ENCODE measurements around the gene GRK5.
A peak's percentile ranks its signal among the peaks of the same experiment; 100 is the strongest.
"Not testable (repeated sequence)": the region's sequence is repeated elsewhere in the genome, so short reads cannot be mapped to it uniquely, and the experiment has no call there.

The GRK5 gene

DNA sequence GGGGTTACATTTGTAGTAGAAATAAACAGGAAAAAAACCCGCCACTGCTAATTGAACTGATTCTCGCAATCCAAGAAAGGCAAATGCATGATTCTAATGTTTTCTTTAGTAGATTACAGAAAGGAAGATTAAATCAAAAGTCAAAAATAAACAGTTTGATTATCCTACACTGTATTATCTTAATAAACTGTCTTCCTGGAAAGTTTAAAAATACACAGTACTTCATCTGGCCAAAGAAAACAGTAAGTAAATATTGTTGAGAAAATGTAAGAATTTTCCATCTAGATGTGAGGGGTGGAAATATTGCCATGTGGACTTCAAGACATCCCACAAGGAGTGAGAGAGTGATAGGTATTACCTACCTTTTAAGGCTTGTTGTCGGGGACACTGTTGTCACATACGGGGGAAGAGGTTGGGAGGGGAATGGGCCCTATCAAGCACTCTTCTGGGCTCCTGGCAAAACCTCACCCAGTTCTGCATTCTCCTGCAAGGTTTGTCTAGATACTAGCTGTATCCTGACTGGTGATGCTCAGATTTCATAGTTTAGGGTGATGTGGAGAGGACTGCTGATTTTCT, 17.8 kb downstream of the GRK5 start:
- DNase-seq (ENCODE audit: insufficient read length) (no peak), FAIRE-seq (no peak)
- TF ChIP-seq TAF1 (IDR thresholded peaks at IDR 0.05; ENCODE audit: borderline replicate concordance, low read depth, low read length) (no peak), POLR2A (IDR thresholded peaks at IDR 0.05; ENCODE audit: low read depth, low read length) (no peak), POLR2AphosphoS5 (IDR thresholded peaks at IDR 0.05; ENCODE audit: low read depth, low read length) (no peak)

DNA sequence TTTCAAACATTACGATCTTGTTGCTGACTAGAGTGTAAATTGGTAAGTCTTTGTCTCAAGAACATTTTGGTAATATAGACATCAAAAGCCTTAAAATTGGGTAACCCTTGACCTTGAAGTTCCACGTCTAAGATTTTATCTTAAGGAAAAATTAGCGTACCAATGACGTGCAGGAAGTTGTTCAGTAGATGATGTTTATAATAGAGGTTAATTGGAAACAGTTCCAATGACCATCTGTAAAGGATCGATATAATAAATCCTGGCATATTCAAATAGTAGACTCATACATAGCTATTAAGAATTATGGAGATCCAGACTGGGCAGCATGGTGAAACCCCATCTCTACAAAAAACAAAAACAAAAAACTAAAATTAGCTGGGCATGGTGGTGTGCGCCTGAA, 20.5 kb downstream of the GRK5 start:
- FAIRE-seq (no peak), DNase-seq (ENCODE audit: insufficient read length) (no peak)
- TF ChIP-seq POLR2AphosphoS5 (IDR thresholded peaks at IDR 0.05; ENCODE audit: low read depth, low read length), result no peak
- TF ChIP-seq TAF1 (IDR thresholded peaks at IDR 0.05; ENCODE audit: borderline replicate concordance, low read depth, low read length), result no peak
- no peak for TF ChIP-seq POLR2A (IDR thresholded peaks at IDR 0.05; ENCODE audit: low read depth, low read length)

DNA sequence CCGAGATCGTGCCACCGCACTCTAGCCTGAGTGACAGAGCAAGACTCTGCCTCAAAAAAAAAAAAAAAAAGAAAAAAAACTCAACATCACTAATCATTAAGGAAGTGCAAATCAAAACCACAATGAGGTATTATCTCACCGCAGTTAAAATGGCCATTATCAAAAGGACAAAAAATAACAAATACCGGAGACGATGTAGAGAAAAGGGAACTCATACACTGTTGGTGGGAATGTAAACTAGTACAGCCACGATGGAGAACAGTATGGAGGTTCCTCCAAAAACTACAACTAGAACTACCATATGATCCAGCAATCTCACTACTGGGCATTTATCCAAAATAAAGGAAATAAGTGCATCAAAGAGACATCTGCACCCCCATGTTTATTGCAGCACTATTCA, 24.3 kb downstream of the GRK5 start:
- FAIRE-seq (no peak), DNase-seq (ENCODE audit: insufficient read length) (no peak)
- no peak for TF ChIP-seq POLR2A (IDR thresholded peaks at IDR 0.05; ENCODE audit: low read depth, low read length)
- TF ChIP-seq TAF1 (IDR thresholded peaks at IDR 0.05; ENCODE audit: borderline replicate concordance, low read depth, low read length), result no peak
- no peak for TF ChIP-seq POLR2AphosphoS5 (IDR thresholded peaks at IDR 0.05; ENCODE audit: low read depth, low read length)

DNA sequence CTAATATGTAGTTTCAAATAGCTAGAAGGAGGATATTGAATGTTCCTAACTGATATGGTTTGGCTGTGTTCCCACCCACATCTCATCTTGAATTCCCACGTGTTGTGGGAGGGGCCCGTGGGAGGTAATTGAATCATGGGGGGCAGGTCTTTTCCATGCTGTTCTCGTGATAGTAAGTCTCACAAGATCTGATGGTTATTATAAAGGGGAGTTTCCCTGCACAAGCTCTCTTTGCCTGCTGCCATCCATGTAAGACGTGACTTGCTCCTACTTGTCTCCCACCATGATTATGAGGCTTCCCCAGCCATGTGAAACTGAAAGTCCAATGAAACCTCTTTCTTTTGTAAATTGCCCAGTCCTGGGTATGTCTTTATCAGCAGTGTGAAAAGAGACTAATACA, 25.1 kb downstream of the GRK5 start:
- DNase-seq (ENCODE audit: insufficient read length); FAIRE-seq: not testable (repeated sequence)

DNA sequence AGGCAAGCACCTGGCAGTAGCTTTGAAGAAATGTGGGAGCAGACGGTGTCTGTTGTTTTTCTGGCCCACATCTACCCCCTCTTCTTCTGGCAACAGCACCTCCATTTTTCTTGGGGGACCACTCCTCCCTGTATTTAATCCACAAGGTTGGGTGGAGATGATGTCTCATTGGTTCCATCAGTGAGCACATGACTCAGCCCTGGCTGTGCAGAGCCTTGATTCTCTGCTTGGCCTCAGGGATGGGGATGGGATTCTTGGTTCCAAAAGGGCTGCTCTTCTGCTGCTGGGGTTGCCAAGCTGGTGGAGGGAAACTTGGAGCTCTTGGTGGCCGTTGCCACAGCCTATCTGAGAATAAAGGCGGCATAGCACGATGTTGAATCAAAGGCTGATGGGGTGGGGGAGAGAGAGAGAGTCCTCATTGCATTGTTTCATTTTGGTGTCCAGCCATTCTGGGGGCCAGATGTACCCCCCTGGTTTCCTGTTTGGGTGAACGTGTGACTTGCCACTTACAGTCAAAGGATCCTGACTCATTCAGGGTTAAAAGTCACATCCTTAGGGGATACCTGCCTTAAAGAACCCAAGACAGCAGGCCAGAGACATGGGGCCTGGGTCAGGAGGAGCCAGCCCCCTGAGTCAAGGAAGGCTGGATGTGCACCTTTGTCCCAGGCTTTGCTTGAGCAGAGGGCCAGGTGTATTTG, 25.9 kb downstream of the GRK5 start:
- no peak for TF ChIP-seq POLR2A (IDR thresholded peaks at IDR 0.05; ENCODE audit: low read depth, low read length)
- no peak for TF ChIP-seq POLR2AphosphoS5 (IDR thresholded peaks at IDR 0.05; ENCODE audit: low read depth, low read length)
- no peak for TF ChIP-seq TAF1 (IDR thresholded peaks at IDR 0.05; ENCODE audit: borderline replicate concordance, low read depth, low read length)
- no peak for DNase-seq (ENCODE audit: insufficient read length)
- no peak for FAIRE-seq

DNA sequence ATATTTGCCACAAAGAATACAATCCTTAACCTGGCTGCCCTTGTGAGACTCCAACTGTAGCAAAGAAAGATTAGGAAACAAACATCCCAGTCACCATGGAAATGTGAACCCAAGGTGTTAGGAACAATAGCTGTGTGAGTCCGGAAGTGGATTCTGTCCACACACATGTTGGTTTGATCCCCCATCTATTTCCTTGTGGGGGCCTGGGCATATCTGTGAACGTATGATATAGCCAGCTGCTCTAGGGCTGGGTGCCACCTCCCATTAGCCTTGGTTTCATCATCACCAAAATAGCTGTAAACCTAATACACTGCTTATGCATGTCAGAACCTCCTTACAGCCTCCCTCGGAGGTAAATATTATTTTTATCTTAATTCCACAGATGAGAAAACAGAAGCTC, 26.4 kb downstream of the GRK5 start:
- DNase-seq (ENCODE audit: insufficient read length), result no peak
- TF ChIP-seq POLR2A (IDR thresholded peaks at IDR 0.05; ENCODE audit: low read depth, low read length) (no peak), POLR2AphosphoS5 (IDR thresholded peaks at IDR 0.05; ENCODE audit: low read depth, low read length) (no peak), TAF1 (IDR thresholded peaks at IDR 0.05; ENCODE audit: borderline replicate concordance, low read depth, low read length) (no peak)
- FAIRE-seq, result no peak

DNA sequence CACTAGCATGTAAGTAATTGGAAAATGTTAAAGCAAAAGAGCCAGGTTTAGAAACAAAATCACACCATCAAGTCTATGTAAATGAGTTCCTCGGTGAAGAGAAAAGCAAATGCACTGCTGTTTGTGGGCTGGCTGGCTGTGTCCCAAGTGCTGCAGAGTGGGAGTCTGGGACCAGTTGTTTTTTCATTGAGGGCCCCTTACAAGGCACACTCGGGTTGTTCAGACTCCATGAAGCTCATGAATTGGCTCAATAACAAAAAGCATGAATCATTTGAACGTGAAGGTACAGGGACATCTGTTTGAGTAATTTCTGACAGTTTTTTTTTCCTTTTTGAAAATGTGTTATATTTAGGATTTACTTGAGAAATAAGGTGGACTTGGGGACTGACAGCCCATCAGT, 28.0 kb downstream of the GRK5 start:
- DNase-seq (ENCODE audit: insufficient read length), result no peak
- no peak for FAIRE-seq
- TF ChIP-seq POLR2AphosphoS5 (IDR thresholded peaks at IDR 0.05; ENCODE audit: low read depth, low read length), result no peak
- no peak for TF ChIP-seq TAF1 (IDR thresholded peaks at IDR 0.05; ENCODE audit: borderline replicate concordance, low read depth, low read length)
- no peak for TF ChIP-seq POLR2A (IDR thresholded peaks at IDR 0.05; ENCODE audit: low read depth, low read length)

DNA sequence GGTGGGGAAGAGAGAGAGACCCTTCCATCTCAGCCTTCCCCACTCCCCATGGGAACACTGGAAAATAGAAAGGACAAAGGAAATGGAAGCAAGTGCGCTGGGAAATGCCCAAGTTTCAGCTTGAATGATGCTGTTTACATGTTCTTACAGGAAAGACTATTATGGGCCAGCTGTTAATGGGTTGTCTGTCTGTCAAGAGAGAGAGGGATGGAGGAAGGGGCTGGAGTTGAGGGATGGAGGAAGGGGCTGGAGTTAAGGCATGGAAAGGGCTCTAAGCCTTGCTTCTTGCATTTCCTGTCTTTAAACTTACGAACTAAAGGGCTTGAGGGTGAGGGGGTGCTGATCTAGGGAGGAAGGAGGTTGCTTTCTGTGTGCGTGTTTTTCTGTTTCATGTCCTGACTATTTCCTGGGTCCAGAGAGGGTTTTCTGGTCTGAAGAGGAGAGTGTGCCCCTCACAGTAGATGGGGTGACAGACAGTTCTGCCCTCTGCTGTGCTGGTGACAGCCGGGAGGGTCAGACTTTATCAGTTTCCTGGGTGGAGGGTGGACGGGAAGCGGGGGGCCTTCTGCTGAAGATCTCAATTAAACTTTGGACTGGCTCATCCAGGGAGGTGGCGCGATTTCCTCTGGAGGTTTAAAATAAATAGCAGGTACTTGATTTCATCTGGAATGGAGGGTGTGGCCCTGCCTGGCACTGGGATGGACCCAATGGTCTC, 30.5 kb downstream of the GRK5 start:
- peak; percentile 17 for FAIRE-seq
- DNase-seq (ENCODE audit: insufficient read length), result no peak
- no peak for TF ChIP-seq POLR2A (IDR thresholded peaks at IDR 0.05; ENCODE audit: low read depth, low read length)
- TF ChIP-seq TAF1 (IDR thresholded peaks at IDR 0.05; ENCODE audit: borderline replicate concordance, low read depth, low read length), result no peak

DNA sequence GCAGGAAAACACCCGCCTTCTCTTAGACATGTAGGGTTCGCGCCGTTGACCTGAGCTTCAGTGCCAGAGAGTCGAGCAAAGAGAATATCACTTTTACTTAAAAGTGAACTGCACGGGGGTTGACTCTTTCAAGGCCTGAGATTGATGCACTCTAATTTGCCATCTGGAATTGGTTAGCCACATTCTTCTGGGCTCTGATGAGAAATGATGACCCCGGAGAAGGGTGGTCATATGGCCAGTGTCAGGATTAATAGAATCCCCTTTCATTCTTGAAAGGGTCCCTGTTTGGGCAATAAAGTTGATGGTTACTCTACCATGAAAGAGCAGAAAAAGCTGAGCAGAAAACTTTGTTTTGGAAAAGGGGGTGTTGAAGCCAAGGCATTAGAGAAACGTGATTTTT, 31.2 kb downstream of the GRK5 start:
- DNase-seq (ENCODE audit: insufficient read length) (no peak), FAIRE-seq (no peak)
- no peak for TF ChIP-seq TAF1 (IDR thresholded peaks at IDR 0.05; ENCODE audit: borderline replicate concordance, low read depth, low read length)
- TF ChIP-seq POLR2A (IDR thresholded peaks at IDR 0.05; ENCODE audit: low read depth, low read length), result no peak
- TF ChIP-seq POLR2AphosphoS5 (IDR thresholded peaks at IDR 0.05; ENCODE audit: low read depth, low read length), result no peak

DNA sequence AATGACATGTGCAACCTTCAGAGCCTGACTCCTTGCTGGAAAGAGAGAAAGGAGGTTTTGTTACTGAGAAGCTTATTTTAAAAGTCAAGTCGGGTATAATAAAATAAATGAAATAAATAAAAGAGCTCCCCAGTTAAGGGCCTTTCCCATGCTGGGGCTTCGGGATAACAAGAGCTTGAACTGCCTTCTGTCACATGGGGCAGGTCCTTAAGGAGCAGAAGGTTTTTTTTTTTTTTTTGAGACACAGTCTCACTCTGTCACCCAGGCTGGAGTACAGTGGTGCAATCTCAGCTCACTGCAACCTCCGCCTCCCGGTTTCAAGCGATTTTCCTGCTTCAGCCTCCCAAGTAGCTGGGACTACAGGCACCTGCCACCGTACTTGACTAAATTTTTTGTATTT, 31.6 kb downstream of the GRK5 start:
- not testable (repeated sequence) for FAIRE-seq; DNase-seq (ENCODE audit: insufficient read length)

DNA sequence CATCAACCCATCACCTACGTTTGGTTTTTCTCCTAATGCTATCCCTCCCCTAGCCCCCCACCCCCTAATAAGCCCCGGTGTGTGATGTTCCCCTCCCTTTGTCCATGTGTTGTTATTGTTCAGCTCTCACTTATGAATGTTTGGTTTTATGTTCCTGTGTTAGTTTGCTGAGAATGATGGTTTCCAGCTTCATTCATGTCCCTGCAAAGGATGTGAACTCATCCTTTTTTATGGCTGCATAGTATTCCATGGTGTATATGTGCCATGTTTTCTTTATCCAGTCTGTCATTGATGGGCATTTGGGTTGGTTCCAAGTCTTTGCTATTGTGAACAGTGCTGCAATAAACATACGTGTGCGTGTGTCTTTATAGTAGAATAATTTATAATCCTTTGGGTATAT, 32.3 kb downstream of the GRK5 start:
- DNase-seq (ENCODE audit: insufficient read length); FAIRE-seq: not testable (repeated sequence)

DNA sequence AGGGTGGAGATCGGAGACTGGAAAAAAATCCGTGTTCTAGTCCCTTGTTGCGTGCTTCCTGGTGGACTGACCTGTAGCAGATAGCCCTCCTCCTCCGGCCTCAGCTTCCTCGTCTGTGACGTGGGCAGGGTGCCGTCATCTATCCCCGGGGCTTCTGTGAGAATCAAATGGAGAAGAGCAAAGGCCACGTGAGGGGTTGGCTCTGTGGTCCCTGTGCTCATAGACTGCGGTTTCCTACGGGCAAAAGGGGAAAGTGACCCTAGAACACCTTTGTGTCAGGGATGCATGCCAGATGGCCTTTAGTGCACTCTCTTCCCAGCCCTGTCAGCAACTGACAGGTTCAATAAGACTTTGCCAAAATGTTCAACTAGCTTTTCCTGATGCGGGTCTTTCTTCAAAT, 33.7 kb downstream of the GRK5 start:
- FAIRE-seq (no peak), DNase-seq (ENCODE audit: insufficient read length) (no peak)
- TF ChIP-seq POLR2A (IDR thresholded peaks at IDR 0.05; ENCODE audit: low read depth, low read length) (no peak), TAF1 (IDR thresholded peaks at IDR 0.05; ENCODE audit: borderline replicate concordance, low read depth, low read length) (no peak), POLR2AphosphoS5 (IDR thresholded peaks at IDR 0.05; ENCODE audit: low read depth, low read length) (no peak)

Measured in GM12892 (cell line).